ENCODE measurements around the gene KCNG3.

KCNG3 gene

GRCh38 chr2:42430188-42430587 lies 63.6 kb downstream of the KCNG3 start:
- Histone ChIP-seq H3K79me1 (ENCODE audit: low read depth, low read length) (no peaks in the 10 kb centered on the region), H3K27me3 (ENCODE audit: control insufficient read depth in 3 of 3, insufficient read depth in 3 of 3, low read depth in 1 of 3, low read length in 3 of 3) (peaks cover 0 to 3% (median 0%) of the 10 kb centered on the region in 3 experiments), H2BK5ac (ENCODE audit: low read length) (no peak overlapping the region), H3K4me2 (ENCODE audit: insufficient read depth, low read length, poor library complexity, severe bottlenecking) (no peak overlapping the region), H3K4me3 (ENCODE audit: low read length in 2 of 2) (no peak overlapping the region), H3K4me1 (ENCODE audit: control insufficient read depth in 2 of 2, insufficient read depth in 1 of 2, low read depth in 1 of 2, low read length in 2 of 2) (no peaks in the 10 kb centered on the region), H3K9ac (ENCODE audit: low read depth, low read length, poor library complexity) (no peak overlapping the region), H4K8ac (ENCODE audit: low read depth, low read length) (no peak overlapping the region), H3K36me3 (replicated peaks in 1 of 2; ENCODE audit: control insufficient read depth in 2 of 2, insufficient read depth in 2 of 2, low read length in 2 of 2) (no peaks in the 10 kb centered on the region), H2BK12ac (ENCODE audit: low read length) (no peak overlapping the region), H2BK15ac (ENCODE audit: low read length) (no peak overlapping the region), H2BK120ac (ENCODE audit: low read depth, low read length) (no peak overlapping the region), H4K91ac (ENCODE audit: low read depth, low read length, poor library complexity) (no peak overlapping the region), H3K27ac (replicated peaks; ENCODE audit: low read length) (no peak overlapping the region), H3K18ac (ENCODE audit: low read length) (no peak overlapping the region), H3K4ac (ENCODE audit: low read length) (no peak overlapping the region), H3K14ac (ENCODE audit: low read length) (no peak overlapping the region), H2AFZ (ENCODE audit: low read length) (no peak overlapping the region), H3K9me3 (replicated peaks in 1 of 2; ENCODE audit: control insufficient read depth in 2 of 2, insufficient read depth in 1 of 2, low read depth in 1 of 2, low read length in 2 of 2) (no peaks in the 10 kb centered on the region), H2AK5ac (ENCODE audit: low read depth, low read length) (no peak overlapping the region), H3K23ac (ENCODE audit: low read depth, low read length, poor library complexity) (no peak overlapping the region)
- DNase-seq (ENCODE audit: low spot score), result no peak
- WGBS, 2 donors (ENCODE audit: extremely low coverage in 2 of 2, insufficient read length in 2 of 2, insufficient replicate concordance in 1 of 2), result no CpG with 5 or more reads among the region's 4 CpGs

- H3K4me1 ChIP-seq (ENCODE audit: control insufficient read depth in 2 of 2, insufficient read depth in 1 of 2, low read depth in 1 of 2, low read length in 2 of 2), result no peaks in the 10 kb centered on the region
- no peak overlapping the region for H3K27ac ChIP-seq (replicated peaks; ENCODE audit: low read length)
- no peak overlapping the region for H3K23ac ChIP-seq (ENCODE audit: low read depth, low read length, poor library complexity)
- WGBS, 2 donors (ENCODE audit: extremely low coverage in 2 of 2, insufficient read length in 2 of 2, insufficient replicate concordance in 1 of 2), result no CpG with 5 or more reads among the region's 2 CpGs
- H3K9ac ChIP-seq (ENCODE audit: low read depth, low read length, poor library complexity), result no peak overlapping the region
- no peak for DNase-seq (ENCODE audit: low spot score)
- H3K4me2 ChIP-seq (ENCODE audit: insufficient read depth, low read length, poor library complexity, severe bottlenecking), result no peak overlapping the region
- no peak overlapping the region for H4K8ac ChIP-seq (ENCODE audit: low read depth, low read length)
- H3K79me1 ChIP-seq (ENCODE audit: low read depth, low read length), result no peaks in the 10 kb centered on the region
- no peak overlapping the region for H3K4ac ChIP-seq (ENCODE audit: low read length)
- H2BK120ac ChIP-seq (ENCODE audit: low read depth, low read length), result no peak overlapping the region
- no peak overlapping the region for H3K18ac ChIP-seq (ENCODE audit: low read length)
- H2BK5ac ChIP-seq (ENCODE audit: low read length), result no peak overlapping the region
- H3K36me3 ChIP-seq (replicated peaks in 1 of 2; ENCODE audit: control insufficient read depth in 2 of 2, insufficient read depth in 2 of 2, low read length in 2 of 2), result no peaks in the 10 kb centered on the region
- H3K9me3 ChIP-seq (replicated peaks in 1 of 2; ENCODE audit: control insufficient read depth in 2 of 2, insufficient read depth in 1 of 2, low read depth in 1 of 2, low read length in 2 of 2), result no peaks in the 10 kb centered on the region
- H3K4me3 ChIP-seq (ENCODE audit: low read length in 2 of 2), result no peak overlapping the region
- no peak overlapping the region for H2AFZ ChIP-seq (ENCODE audit: low read length)
- H3K14ac ChIP-seq (ENCODE audit: low read length), result no peak overlapping the region
- peaks cover 0 to 3% (median 0%) of the 10 kb centered on the region in 3 experiments for H3K27me3 ChIP-seq (ENCODE audit: control insufficient read depth in 3 of 3, insufficient read depth in 3 of 3, low read depth in 1 of 3, low read length in 3 of 3)
- no peak overlapping the region for H4K91ac ChIP-seq (ENCODE audit: low read depth, low read length, poor library complexity)
- no peak overlapping the region for H2BK15ac ChIP-seq (ENCODE audit: low read length)
- no peak overlapping the region for H2AK5ac ChIP-seq (ENCODE audit: low read depth, low read length)
- H2BK12ac ChIP-seq (ENCODE audit: low read length), result no peak overlapping the region
Measured at GRCh38 chr2:42429352-42429751, 64.4 kb downstream of the KCNG3 start.

- Histone ChIP-seq H3K27ac (replicated peaks; ENCODE audit: low read length) (no peak overlapping the region), H2AK5ac (ENCODE audit: low read depth, low read length) (no peak overlapping the region), H3K36me3 (replicated peaks in 1 of 2; ENCODE audit: control insufficient read depth in 2 of 2, insufficient read depth in 2 of 2, low read length in 2 of 2) (no peaks in the 10 kb centered on the region), H3K4me1 (ENCODE audit: control insufficient read depth in 2 of 2, insufficient read depth in 1 of 2, low read depth in 1 of 2, low read length in 2 of 2) (no peaks in the 10 kb centered on the region), H3K9ac (ENCODE audit: low read depth, low read length, poor library complexity) (no peak overlapping the region), H3K18ac (ENCODE audit: low read length) (no peak overlapping the region), H3K4ac (ENCODE audit: low read length) (no peak overlapping the region), H3K4me3 (ENCODE audit: low read length in 2 of 2) (no peak overlapping the region), H3K14ac (ENCODE audit: low read length) (no peak overlapping the region), H4K8ac (ENCODE audit: low read depth, low read length) (no peak overlapping the region), H2BK5ac (ENCODE audit: low read length) (no peak overlapping the region), H4K91ac (ENCODE audit: low read depth, low read length, poor library complexity) (no peak overlapping the region), H2AFZ (ENCODE audit: low read length) (no peak overlapping the region), H3K9me3 (replicated peaks in 1 of 2; ENCODE audit: control insufficient read depth in 2 of 2, insufficient read depth in 1 of 2, low read depth in 1 of 2, low read length in 2 of 2) (no peaks in the 10 kb centered on the region), H3K4me2 (ENCODE audit: insufficient read depth, low read length, poor library complexity, severe bottlenecking) (no peak overlapping the region), H2BK15ac (ENCODE audit: low read length) (no peak overlapping the region), H3K23ac (ENCODE audit: low read depth, low read length, poor library complexity) (no peak overlapping the region), H2BK12ac (ENCODE audit: low read length) (no peak overlapping the region), H3K79me1 (ENCODE audit: low read depth, low read length) (no peaks in the 10 kb centered on the region), H2BK120ac (ENCODE audit: low read depth, low read length) (no peak overlapping the region), H3K27me3 (ENCODE audit: control insufficient read depth in 3 of 3, insufficient read depth in 3 of 3, low read depth in 1 of 3, low read length in 3 of 3) (peaks cover 0 to 8% (median 0%) of the 10 kb centered on the region in 3 experiments)
- WGBS, 2 donors (ENCODE audit: extremely low coverage in 2 of 2, insufficient read length in 2 of 2, insufficient replicate concordance in 1 of 2), result no CpG with 5 or more reads among the region's 3 CpGs
- no peak for DNase-seq (ENCODE audit: low spot score)
Measured at GRCh38 chr2:42425697-42426096, 68.1 kb downstream of the KCNG3 start.

- no peak overlapping the region for H2BK5ac ChIP-seq (ENCODE audit: low read length)
- H3K9ac ChIP-seq (ENCODE audit: low read depth, low read length, poor library complexity), result no peak overlapping the region
- no peaks in the 10 kb centered on the region for H3K9me3 ChIP-seq (replicated peaks in 1 of 2; ENCODE audit: control insufficient read depth in 2 of 2, insufficient read depth in 1 of 2, low read depth in 1 of 2, low read length in 2 of 2)
- no peak overlapping the region for H3K4me2 ChIP-seq (ENCODE audit: insufficient read depth, low read length, poor library complexity, severe bottlenecking)
- peaks cover 0 to 8% (median 0%) of the 10 kb centered on the region in 3 experiments for H3K27me3 ChIP-seq (ENCODE audit: control insufficient read depth in 3 of 3, insufficient read depth in 3 of 3, low read depth in 1 of 3, low read length in 3 of 3)
- no peak overlapping the region for H3K23ac ChIP-seq (ENCODE audit: low read depth, low read length, poor library complexity)
- H3K27ac ChIP-seq (replicated peaks; ENCODE audit: low read length), result no peak overlapping the region
- no peak overlapping the region for H2BK120ac ChIP-seq (ENCODE audit: low read depth, low read length)
- H4K91ac ChIP-seq (ENCODE audit: low read depth, low read length, poor library complexity), result no peak overlapping the region
- H4K8ac ChIP-seq (ENCODE audit: low read depth, low read length), result no peak overlapping the region
- no peak overlapping the region for H2BK15ac ChIP-seq (ENCODE audit: low read length)
- no peak overlapping the region for H2AK5ac ChIP-seq (ENCODE audit: low read depth, low read length)
- no peak for DNase-seq (ENCODE audit: low spot score)
- no peak overlapping the region for H3K4me3 ChIP-seq (ENCODE audit: low read length in 2 of 2)
- H2BK12ac ChIP-seq (ENCODE audit: low read length), result no peak overlapping the region
- no peaks in the 10 kb centered on the region for H3K36me3 ChIP-seq (replicated peaks in 1 of 2; ENCODE audit: control insufficient read depth in 2 of 2, insufficient read depth in 2 of 2, low read length in 2 of 2)
- H3K79me1 ChIP-seq (ENCODE audit: low read depth, low read length), result no peaks in the 10 kb centered on the region
- no peak overlapping the region for H3K18ac ChIP-seq (ENCODE audit: low read length)
- H3K4ac ChIP-seq (ENCODE audit: low read length), result no peak overlapping the region
- no CpG with 5 or more reads among the region's 4 CpGs for WGBS, 2 donors (ENCODE audit: extremely low coverage in 2 of 2, insufficient read length in 2 of 2, insufficient replicate concordance in 1 of 2)
- no peaks in the 10 kb centered on the region for H3K4me1 ChIP-seq (ENCODE audit: control insufficient read depth in 2 of 2, insufficient read depth in 1 of 2, low read depth in 1 of 2, low read length in 2 of 2)
- no peak overlapping the region for H3K14ac ChIP-seq (ENCODE audit: low read length)
- no peak overlapping the region for H2AFZ ChIP-seq (ENCODE audit: low read length)
Measured at GRCh38 chr2:42424033-42424432, 69.7 kb downstream of the KCNG3 start.

Data from neuronal stem cell (in vitro differentiated cells).